Measurements from ENCODE around the gene GARIN1A.
"Not testable (repeated sequence)": the region's sequence is repeated elsewhere in the genome, so short reads cannot be mapped to it uniquely, and the experiment has no call there.

The GARIN1A gene

DNA sequence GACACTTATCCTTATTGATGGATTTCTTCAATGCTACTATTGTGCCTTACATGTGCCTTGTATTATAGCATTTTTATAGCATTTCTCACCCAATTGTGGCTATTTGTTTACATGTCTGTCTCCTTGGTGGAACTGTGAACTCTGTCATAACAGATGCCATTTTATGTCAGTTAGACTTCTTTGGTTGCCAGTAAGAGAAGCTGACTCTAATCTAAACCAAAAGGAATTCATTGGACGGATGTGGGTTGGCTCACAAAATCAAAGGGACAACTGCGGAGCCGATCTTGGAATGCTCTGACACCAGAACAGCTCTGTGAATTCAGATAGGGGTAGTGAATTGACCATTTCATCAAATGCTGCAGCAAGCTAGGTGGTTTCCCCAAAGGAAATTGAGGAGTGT is 15.0 kb downstream of the GARIN1A start:
- no peak for DNase-seq

DNA sequence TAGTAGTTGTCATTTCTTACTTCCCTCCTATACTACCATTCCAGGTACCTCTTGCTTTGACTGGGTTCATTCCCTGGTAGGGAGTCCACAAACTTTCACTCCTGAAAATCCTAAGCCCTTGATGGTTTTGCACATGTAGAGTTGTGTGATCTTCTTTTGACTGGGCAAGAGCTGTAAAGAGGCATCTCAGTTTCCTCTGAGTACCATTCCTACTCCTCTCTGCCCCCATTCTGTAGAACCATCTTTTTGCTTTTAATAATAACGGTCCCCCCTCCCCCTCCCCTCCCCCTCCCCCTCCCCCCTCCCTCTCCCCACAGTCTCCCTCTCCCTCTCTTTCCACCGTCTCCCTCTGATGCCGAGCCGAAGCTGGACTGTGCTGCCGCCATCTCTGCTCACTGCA is 16.4 kb downstream of the GARIN1A start:
- no peak for DNase-seq

DNA sequence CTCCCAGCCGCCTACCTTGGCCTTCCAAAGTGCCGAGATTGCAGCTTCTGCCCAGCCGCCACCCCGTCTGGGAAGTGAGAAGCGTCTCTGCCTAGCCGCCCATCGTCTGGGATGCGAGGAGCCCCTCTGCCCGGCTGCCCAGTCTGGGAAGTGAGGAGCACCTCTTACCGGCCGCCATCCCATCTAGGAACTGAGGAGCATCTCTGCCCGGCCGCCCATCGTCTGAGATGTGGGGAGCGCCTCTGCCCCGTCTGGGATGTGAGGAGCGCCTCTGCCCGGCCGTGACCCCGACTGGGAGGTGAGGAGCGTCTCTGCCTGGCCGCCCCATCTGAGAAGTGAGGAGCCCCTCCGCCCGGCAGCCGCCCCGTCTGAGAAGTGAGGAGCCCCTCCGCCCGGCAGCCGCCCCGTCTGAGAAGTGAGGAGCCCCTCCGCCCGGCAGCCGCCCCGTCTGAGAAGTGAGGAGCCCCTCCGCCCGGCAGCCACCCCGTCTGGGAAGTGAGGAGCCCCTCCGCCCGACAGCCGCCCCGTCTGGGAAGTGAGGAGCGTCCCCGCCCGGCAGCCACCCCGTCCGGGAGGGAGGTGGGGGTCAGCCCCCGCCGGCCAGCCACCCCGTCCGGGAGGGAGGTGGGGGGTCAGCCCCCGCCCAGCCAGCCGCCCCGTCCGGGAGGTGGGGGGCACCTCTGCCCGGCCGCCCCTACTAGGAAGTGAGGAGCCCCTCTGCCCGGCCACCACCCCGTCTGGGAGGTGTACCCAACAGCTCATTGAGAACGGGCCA is 17.3 kb downstream of the GARIN1A start:
- DNase-seq: not testable (repeated sequence)

DNA sequence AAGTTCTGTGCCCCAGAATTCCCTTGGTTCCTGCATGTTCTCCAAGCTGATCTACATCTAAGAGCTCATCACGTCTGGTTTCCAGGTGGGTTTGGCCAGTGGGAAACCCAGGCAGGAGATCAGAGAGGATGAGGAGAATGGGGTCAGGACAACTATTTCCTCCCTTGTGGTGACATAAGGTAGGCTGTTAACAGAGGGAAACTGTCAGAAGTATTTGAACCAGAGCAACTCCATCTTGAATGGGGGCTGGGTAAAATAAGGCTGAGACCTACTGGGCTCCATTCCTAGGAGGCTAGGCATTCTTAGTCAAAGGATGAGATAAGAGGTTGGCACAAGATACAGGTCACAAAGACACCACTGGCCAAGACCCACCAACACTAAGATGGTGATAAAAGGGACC is 19.1 kb downstream of the GARIN1A start:
- no peak for DNase-seq

DNA sequence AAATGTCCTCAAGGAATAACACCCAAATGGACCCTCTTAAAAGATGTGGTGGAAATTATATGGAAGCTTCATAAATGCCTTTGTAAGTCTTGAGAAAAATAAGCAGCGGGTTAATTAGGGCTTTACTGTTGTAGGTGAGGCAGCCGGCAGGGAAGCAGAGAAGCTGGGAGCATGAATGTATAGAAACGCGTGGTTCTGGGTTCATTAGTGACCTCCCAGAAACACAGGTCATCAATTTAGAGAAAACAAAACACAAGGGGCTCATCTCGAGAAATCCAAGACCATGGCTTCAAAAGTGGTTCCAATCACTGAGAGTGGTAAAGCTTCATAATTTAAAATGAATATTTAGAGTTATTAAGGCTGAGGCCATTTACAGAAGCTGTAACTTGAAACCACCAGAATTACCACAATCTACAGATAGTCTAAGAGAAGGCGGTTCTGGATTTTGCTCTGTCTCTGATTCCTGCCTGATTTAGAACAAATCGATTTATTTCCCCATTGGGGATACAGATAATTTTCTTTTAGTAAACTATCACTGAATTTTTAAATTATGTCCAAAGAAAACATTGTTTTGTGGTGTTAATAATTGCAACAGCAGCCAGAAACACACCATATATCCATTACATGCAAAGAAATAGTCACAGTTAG is 20.7 kb downstream of the GARIN1A start:
- no peak for DNase-seq

DNA sequence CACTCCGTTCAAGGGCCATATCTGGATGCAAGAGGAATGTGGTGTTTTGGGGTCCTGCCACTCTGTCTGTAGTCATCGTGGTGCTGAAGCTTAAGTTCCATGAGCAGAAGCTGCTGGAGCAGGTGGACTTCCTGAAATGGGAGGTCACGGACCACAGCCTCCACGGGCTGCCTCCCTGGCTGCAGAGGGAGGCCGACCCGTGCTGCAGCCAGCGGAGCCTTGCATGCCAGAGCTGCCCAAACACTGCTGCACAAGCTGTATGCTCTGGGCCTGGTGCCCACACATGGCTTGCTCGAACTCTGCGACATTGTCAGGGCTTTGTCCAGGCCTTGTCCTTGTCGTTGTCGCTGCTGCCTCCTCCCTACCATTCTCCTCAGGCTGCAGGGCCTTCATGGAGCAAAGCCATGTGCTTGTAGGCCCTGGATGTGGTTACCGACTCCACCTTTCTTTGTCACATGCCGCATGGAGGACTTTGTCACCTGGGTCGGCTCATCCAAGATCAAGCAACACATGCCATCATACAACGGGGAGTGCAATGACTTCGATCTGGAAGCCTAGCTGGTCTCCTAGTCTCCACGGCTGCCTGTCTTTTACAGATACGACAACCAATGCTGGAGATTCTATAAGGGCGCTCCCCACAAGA is 21.4 kb downstream of the GARIN1A start:
- no peak for DNase-seq

DNA sequence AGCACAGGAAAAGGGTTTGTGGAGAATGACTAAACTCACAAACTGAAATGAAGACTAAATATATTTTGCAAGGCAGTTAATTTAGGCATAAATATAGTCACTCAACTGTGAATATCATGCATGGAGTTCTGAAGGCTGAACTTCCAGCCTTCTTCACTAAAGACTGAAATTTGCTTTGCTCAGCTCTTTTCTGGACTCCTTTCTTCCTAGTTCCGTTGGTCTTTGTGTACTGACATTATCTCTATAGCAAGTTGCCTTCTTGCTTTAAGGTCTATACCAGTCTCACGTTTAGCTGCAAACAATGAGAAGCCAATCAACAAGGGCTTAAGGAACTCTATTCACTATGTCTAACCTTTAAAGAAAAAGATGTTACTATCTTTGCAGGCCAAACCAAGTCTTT is 22.6 kb downstream of the GARIN1A start:
- DNase-seq: no peak

DNA sequence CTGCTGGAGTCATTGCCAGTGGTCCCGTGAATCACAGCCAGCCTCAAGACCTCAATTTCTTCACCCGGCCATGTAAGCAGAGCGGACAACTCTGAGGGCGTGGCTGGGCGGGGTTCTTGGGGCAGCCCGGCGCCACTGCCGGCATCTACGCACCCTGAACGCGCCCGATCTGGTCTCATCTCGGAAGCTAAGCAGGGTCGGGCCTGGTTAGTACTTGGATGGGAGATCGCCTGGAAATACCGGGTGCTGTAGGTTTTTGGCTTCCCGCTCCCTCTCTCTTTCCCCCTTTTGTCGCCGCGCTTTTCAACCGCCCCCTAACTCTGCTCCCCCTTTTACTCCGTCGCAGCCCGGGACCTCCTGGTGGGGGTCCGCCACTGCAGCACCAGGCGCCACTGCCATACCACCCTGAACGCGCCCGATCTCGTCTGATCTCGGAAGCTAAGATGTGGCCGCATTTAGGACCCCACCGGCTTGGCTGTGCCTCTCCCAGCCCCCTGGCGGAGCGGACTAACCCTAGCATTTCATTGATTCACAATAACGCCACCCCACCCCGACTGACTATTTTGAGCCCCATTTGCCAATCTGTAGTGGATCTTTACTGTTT is 25.3 kb downstream of the GARIN1A start:
- no peak for DNase-seq

DNA sequence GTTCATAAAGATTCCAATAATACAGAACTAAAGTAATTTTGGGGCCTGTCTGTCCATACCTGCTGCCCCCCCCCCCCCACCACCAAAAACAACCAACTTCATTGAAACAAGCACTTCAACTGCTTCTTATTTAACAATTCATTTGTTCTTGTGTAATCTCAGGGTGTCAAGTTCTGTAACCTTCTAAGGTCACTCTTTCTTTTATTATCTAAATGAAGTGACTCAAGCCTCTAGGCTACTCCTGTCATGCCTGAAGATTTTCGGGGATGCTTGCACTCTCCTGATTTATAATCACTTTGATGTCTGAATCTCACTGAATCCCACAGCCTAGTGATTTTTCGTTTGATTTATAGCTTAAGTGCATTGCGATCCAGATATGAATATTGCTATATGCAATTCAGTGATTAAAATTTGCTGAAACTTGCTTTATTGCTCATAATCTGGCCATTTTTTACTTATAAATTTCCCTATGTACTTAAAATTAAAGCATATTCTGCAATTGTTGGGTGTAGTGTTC is 27.2 kb downstream of the GARIN1A start:
- DNase-seq: no peak

DNA sequence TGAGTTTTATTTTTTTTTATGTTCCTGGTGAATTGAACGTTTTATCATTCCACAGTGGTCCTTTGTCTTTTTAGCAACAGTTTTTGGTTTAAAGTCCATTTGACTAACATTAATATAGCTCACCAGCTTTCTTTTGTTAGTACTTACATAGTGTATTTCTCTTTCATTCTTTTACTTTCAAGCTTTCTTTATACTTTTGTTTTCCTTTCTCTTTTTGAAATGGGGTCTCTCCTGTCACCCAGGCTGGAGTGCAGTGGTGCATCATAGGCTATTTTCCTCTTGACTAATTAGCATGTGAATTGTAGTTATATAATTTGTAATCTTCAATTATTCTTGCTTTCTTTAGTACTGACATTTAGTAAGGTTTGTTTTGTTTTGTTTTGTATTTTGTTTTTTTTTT is 27.8 kb downstream of the GARIN1A start:
- DNase-seq: no peak

DNA sequence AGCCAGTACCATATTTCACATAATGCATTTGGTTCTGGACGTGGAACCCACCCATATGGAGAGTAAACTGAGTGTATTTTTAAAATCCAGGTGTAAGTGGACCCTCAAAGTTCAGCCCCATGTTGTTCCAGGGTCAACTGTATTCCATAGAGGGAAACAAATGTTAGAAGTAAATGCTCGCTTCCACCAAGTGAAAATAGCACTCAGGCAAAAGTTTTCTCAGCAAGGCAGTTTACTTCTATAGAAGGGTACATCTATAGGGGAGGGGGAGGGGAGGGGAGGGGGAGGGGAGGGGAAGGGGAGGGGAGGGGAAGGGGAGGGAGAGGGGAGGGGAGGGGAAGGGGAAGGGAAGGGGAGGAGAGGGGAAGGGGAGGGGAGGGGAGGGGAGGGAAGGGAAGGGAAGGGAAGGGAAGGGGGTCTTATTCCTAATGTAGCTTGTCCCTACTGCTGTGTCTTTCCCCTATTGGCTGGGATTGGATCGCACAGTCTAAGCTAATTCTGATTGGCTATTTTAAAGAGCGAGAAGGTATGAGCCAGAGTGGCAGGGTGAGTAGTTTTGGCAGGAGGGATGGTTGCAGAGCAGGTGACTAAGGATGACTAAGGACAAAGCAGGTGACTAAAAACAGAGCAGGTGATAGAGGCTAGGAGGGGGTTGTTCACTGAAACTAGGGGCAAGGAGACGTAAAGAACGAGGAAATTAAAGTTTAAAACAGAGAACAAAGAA is 29.1 kb downstream of the GARIN1A start:
- no peak for DNase-seq

DNA sequence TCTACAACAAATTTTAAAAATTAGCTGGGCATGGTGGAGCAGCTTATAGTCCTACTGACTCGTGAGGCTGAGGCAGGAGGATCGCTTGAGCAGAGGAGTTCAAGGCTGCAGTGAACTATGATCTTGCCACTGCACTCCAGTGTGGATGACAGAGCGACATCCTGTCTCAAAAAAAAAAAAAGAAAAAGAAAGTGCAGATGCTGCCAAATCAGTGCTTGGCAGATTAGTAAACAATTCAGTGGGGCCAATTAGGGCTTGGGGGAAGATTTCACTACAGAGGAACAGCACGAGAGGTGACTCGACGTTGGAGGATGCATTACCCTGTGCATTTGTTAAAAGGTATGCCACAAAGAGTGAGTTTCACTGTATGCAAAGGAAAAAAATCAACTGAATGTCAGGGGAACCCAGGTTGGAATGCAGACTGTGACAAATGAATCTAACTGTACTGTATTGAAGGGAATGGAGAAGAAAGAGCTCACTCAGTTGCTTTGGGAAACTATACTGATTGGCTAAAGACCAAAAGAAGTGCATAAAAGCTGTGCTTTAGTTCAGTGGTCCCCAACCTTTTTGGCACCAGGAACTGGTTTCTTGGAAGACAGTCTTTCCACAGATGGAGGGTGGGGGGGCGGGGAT is 31.6 kb downstream of the GARIN1A start:
- DNase-seq: no peak

DNA sequence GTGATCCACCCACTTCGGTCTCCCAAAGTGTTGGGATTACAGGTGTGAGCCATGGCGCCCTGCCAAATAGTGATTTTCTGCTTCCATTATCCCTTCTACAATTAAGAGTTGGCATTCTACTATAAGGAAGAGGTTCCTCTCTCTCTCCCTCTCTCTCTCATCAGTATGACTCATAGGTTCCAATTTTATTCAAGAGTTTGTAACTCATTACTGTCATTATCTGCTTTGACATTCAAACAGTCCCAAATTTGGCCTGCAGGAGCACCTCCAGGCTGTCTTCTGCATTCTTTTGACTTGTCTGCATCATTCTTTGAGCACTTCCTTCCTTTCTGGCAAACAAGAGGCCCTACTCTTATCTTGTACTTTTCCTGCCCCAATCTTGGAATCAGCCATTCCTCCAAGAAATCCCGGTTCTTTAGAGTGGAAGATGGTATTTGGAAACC is 33.8 kb downstream of the GARIN1A start:
- no peak for DNase-seq

DNA sequence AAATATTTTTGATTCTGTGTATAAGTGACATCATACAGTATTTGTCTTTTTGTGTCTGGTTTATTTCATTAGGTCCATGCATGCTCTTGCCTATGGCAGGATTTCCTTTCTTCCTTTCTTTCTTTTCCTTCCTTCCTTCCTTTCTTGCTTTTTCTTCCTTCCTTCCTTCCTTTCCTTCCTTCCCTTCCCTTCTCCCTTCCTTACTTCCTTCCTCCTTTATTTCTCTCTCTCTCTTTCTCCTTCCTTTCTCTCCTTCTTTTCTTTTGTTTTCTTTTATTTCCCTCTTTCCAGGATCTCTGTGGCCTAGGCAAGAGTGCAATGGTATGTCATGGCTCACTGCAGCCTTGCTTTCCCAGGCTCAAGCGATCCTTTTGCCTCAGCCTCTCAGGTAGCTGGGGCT is 35.7 kb downstream of the GARIN1A start:
- DNase-seq: no peak

DNA sequence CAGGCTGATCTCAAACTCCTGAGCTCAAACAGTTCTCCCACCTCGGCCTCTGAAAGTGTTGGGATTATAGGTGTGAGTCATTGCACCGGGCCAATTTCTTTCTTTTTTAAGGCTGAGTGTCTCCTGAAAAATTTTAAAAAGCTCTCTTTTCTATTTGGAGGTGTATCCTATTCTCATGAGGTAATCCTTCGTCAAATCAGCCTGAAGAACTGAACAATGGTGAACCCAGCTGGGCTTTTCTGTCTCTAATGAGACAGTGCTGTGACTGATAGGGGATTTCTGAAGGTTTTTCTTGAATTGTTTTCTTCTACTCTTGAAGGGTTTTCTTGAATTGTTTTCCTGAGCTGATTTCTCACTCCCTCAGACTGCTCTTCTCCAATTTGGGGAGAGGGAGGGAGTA is 36.1 kb downstream of the GARIN1A start:
- no peak for DNase-seq

DNA sequence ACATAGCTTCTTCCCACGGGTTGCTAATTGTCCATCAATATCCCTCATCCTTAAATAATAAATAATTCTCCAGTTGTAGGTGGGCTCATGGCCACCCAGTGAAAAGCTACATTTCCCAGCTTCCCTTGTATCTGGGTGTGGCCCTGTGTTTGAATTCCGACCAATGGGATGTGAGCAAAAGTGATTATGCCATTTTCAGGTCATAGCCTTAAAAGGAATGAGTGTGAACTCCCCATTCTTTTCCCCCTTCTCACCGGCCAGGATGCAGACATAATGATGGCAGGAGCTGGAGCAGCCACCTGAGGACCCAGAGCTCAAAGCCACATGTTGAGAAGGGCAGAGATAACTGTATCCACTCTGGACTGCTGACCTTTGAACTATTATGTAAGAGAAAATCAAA is 36.7 kb downstream of the GARIN1A start:
- no peak for DNase-seq

DNA sequence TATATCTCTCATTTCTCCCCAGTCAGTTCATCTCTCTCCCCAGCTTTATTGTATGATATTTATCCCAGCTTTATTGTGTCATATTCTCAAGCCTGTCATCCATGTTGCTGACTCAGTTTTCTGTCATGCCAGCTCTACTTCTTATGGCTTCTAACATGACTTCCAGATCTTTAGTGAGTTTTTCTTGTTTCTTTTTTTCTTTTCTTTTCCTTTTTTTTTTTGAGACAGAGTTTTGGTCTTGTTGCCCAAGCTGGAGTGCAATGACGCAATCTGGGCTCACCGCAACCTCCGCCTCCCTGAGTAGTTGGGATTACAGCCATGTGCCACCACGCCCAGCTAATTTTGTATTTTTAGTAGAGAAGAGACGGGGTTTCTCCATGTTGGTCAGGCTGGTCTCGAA is 38.4 kb downstream of the GARIN1A start:
- DNase-seq: no peak

DNA sequence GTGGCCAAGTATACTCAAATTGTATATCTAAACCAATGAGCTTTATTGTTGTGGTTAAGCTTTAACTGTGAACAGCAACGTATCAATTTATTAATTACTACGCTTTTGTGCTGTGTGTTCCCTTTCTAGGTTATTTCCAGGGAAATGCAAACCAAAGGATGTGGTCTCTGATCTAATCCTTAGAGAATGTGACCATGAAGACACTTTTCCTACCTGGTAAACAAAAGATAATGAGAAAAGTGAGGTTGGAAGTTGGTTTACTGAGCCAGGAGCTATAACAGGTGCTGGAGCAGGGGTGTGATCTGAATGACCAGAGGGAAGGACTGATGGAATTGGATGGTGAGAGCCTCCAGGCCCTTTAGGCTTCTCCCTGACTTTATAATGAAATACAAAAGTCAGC is 41.7 kb downstream of the GARIN1A start:
- DNase-seq: no peak

DNA sequence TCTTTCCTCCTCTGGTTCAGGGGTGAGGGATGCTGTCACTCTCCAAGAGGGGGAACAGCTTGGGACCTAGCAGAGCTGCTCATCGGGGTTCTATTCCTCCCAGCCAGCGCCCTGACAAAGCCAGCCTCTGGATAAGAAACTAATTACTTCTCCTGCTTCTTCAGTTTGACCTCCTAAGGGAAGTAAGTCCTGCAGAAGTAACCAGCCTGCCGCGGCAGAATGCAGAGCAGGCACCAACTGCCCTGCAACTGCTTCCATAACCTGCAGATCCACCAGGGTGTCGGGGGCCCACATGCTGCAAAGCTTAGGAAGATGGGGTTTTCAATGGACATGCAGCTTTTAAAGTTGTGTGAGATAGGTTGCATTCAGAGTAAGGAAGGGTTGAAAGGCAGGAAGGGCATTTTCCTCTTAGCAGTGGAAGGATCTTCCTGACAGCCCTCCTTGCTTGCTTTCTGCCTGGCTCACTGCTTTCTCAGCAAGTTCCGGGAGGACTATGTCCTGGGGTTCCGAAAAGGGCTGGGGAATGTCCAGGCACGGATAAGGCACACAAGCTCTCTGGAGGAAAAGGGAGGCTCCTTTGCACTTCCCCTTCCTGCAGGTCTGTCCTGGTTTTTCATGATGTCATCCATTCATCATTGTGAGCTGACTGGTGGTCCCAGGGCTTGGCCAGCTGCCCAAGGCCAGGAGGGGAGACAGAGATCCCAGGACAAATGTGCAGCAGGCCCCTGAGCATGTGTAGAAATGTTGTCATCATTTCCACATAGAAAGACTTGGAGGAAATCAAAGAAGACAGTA is 42.8 kb downstream of the GARIN1A start:
- DNase-seq: no peak

DNA sequence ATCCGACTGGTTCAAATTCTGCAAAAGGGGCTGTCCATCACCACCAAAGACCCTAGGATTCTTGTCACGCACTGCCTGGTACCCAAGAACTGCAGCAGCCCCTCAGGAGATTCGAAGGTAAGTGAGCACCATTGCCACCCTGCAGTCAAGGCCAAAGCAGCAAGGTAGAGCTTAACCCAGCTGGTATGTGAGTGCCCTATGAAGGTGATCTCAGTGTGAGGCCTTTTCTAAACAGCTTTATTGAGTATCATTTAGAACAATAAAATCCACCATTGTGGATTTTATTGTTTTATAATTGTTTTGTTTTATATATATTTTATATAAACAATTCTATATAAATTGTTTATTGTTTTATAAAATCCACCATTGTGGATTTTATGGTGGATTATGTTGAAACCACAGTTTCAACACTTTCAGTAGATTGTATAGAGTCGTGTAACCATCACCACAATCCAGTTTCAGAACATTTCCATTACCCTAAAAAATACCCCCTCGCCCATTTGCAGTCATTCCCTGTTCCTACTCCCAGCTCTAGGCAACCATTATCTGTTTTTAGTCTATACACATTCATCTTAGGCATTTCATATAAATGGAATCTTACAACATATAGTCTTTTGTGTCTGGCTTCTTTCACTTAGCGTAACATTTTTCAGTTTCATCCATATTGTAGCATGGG is 47.0 kb downstream of the GARIN1A start:
- no peak for DNase-seq

DNA sequence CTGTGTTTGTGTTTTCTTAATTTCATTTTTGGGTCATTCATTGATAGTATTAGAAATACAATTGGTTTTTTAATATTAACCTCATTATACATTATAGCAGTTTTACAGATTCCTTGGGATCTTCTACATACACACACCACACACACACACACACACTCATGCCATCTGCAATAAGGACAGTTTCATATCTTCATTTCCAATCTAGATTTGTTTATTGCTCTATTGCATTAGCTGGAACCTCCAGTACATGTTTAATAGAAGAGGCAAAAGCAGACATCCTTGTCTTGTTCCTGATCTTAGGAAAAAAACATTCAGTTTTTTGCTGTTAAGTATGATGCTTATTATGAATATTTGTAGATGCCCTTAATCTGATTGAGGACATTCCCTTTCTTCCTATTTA is 49.3 kb downstream of the GARIN1A start:
- DNase-seq: no peak

Data from NCI-H1694 (cell line).